Common myeloid progenitor, CD34-positive (primary cell): ENCODE results near the gene SLC8A2.

ENCODE experiments used
- CTCF ChIA-PET: fragments of 350-600 bp; sonication (Branson Sonifier 250); formaldehyde crosslinking; loops from one replicate; lab custom pipeline; 2021; ENCODE audit warnings: antibody characterized with exemption; lab: Charles Lee
- POLR2A ChIA-PET: fragments of 350-600 bp; sonication (Branson Sonifier 250); formaldehyde crosslinking; loops from one replicate; lab custom pipeline; 2021; ENCODE audit warnings: antibody characterized with exemption; lab: Charles Lee
- DNase-seq, 3 donors: peaks; one replicate each; pipeline versions ENCODE4 v3.0.0 to v3.0.0-alpha.2; 2013
- H3K27ac ChIP-seq, 2 experiments: 1 replicate in 1 of 2; 2 replicates in 1 of 2; pipeline ENCODE4 v1.7.0; 2013; ENCODE audit warnings: inconsistent platforms in 2 of 2, low read length in 2 of 2, mild to moderate bottlenecking in 2 of 2, low read depth in 1 of 2, moderate library complexity in 1 of 2; ENCODE audit not compliant: severe bottlenecking in 2 of 2, insufficient read depth in 1 of 2, poor library complexity in 1 of 2
- H3K27me3 ChIP-seq, 5 experiments: replicated peaks in 2 of 5; 1 replicate in 3 of 5; 2 replicates in 2 of 5; pipeline versions ENCODE4 v1.6.1 to v1.7.0; 2013; ENCODE audit warnings: low read length in 4 of 5, mild to moderate bottlenecking in 2 of 5, moderate library complexity in 2 of 5, inconsistent platforms in 1 of 5; ENCODE audit not compliant: insufficient read depth in 5 of 5, control insufficient read depth in 4 of 5
- H3K36me3 ChIP-seq, 4 experiments: 1 replicate in 2 of 4; 2 replicates in 2 of 4; pipeline versions ENCODE4 v1.6.1 to v1.7.0; 2013; ENCODE audit warnings: low read length in 3 of 4, control low read depth in 1 of 4, mild to moderate bottlenecking in 1 of 4; ENCODE audit not compliant: control insufficient read depth in 4 of 4, insufficient read depth in 4 of 4
- H3K4me1 ChIP-seq, 4 experiments: 1 replicate in 3 of 4; 2 replicates in 1 of 4; pipeline versions ENCODE4 v1.6.1 to v1.7.1; 2013; ENCODE audit warnings: low read length in 3 of 4, mild to moderate bottlenecking in 3 of 4, control low read depth in 1 of 4, inconsistent platforms in 1 of 4, moderate library complexity in 1 of 4; ENCODE audit not compliant: control insufficient read depth in 4 of 4, insufficient read depth in 4 of 4; ENCODE audit errors: control extremely low read depth in 1 of 4
- H3K4me3 ChIP-seq, 7 experiments: 1 replicate in 4 of 7; 2 replicates in 3 of 7; pipeline versions ENCODE4 v1.5.1 to v1.7.0; 2013; ENCODE audit warnings: mild to moderate bottlenecking in 7 of 7, low read length in 6 of 7, moderate library complexity in 6 of 7, inconsistent platforms in 2 of 7, low read depth in 2 of 7, control low read depth in 1 of 7; ENCODE audit not compliant: insufficient read depth in 4 of 7, control insufficient read depth in 1 of 7; ENCODE audit errors: extremely low read depth in 1 of 7
- H3K9me3 ChIP-seq, 5 experiments: 1 replicate in 4 of 5; 2 replicates in 1 of 5; pipeline versions ENCODE4 v1.6.1 to v1.7.1; 2013; ENCODE audit warnings: low read length in 4 of 5, mild to moderate bottlenecking in 2 of 5, inconsistent platforms in 1 of 5, low read depth in 1 of 5, moderate library complexity in 1 of 5; ENCODE audit not compliant: control insufficient read depth in 4 of 5, insufficient read depth in 2 of 5; ENCODE audit errors: control extremely low read depth in 1 of 5
- WGBS: methylation state at CpG from one replicate; pipeline ENCODE4 v1.1.5; 2013; ENCODE audit not compliant: insufficient coverage; 5-methylcytosine and 5-hydroxymethylcytosine counted together

The SLC8A2 gene

GRCh38 chr19:47450478-47450877, 21.2 kb downstream of the SLC8A2 start:
- no peaks in the 10 kb centered on the region for H3K36me3 ChIP-seq
- peaks cover 8 to 84% (median 27%) of the 10 kb centered on the region in 5 experiments for H3K27me3 ChIP-seq
- H3K4me3 ChIP-seq = no peak overlapping the region
- ChIA-PET CTCF (interaction anchor here (1.2 kb wide), 1 partner anchor 11 kb away, joined by 3 read pairs; no protein-coding TSS in a partner anchor), POLR2A (no interaction called here)
- H3K4me1 ChIP-seq = peaks cover 2 to 25% (median 24%) of the 10 kb centered on the region in 4 experiments
- H3K27ac ChIP-seq = no peak overlapping the region
- 70% methylated on average over 5 of the region's 7 CpGs for WGBS
- peaks cover 0 to 5% (median 2%) of the 10 kb centered on the region in 5 experiments for H3K9me3 ChIP-seq
- no peak for DNase-seq

GRCh38 chr19:47448360-47448727, 23.3 kb downstream of the SLC8A2 start:
- Histone ChIP-seq H3K27me3 (peaks cover 3 to 84% (median 31%) of the 10 kb centered on the region in 5 experiments), H3K4me3 (no peak overlapping the region), H3K9me3 (peaks cover 0 to 2% (median 0%) of the 10 kb centered on the region in 5 experiments), H3K36me3 (no peaks in the 10 kb centered on the region), H3K27ac (no peak overlapping the region), H3K4me1 (peaks cover 2 to 32% (median 31%) of the 10 kb centered on the region in 4 experiments)
- 37% methylated on average over 7 of the region's 9 CpGs for WGBS
- no peak for DNase-seq
- ChIA-PET CTCF (interaction anchor here (0.5 to 0.9 kb wide), 2 partner anchors 74 to 260 kb away, joined by 3 to 5 read pairs; no protein-coding TSS in a partner anchor), POLR2A (no interaction called here)

DNA sequence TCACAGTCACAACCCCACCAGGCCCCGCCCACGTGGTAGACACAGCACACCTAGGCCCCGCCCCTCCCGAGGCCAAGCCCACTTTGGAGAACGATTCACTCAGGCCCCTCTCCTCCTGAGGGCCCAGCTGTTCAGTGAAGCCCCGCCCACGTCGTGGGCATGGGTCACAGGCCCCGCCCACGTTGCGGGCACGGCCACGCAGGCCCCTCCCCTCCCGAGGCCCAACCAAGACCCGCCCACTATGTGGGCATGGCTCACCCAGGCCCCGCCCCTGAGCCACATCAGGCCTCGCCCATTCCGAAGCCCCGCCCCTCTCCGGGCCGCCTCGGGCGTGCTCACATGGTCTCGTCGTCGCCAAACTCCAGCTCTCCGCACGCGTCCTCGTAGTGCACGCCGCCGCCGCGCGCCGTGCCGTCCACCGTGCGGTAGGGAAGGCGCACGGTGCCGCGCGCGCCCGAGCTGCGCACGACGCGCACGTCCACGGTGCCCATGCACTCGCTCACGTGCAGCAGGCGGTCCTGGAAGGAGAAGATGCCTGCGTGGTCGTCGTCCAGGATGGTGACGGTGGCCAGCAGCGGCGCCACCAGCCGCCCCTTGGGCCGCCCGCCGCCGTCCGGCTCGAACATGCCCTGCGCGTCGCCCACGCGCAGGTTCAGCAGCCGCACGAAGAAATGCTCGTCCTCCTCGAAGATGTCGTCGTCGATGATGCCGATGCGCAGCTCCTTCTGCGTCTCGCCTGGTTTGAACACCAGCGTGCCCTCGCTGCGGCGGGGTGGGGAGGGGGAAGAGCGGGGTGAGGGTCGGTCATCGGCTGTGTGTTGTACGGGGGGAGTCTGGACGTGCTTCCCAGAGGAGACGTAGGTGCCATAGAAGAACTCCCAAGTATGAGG, 24.0 kb downstream of the SLC8A2 start:
- WGBS = 7% methylated on average over 94 of the region's 95 CpGs
- peaks cover 3 to 85% (median 29%) of the 10 kb centered on the region in 5 experiments for H3K27me3 ChIP-seq
- POLR2A ChIA-PET = interaction anchor here (0.7 kb wide), 1 partner anchor 9 kb away, joined by 4 read pairs; no protein-coding TSS in a partner anchor
- H3K9me3 ChIP-seq = peaks cover 0 to 2% (median 0%) of the 10 kb centered on the region in 5 experiments
- CTCF ChIA-PET = interaction anchor here (0.5 to 3.2 kb wide), 4 partner anchors 10 to 261 kb away, joined by 3 to 13 read pairs (median 4); no protein-coding TSS in a partner anchor
- DNase-seq = peak; percentile 61 to 81 (median 79)
- H3K36me3 ChIP-seq = no peaks in the 10 kb centered on the region
- H3K4me1 ChIP-seq = peaks cover 2 to 32% (median 31%) of the 10 kb centered on the region in 4 experiments
- peak overlapping the region in 2 of 7 experiments; percentile 21 to 28 for H3K4me3 ChIP-seq
- H3K27ac ChIP-seq = no peak overlapping the region

DNA sequence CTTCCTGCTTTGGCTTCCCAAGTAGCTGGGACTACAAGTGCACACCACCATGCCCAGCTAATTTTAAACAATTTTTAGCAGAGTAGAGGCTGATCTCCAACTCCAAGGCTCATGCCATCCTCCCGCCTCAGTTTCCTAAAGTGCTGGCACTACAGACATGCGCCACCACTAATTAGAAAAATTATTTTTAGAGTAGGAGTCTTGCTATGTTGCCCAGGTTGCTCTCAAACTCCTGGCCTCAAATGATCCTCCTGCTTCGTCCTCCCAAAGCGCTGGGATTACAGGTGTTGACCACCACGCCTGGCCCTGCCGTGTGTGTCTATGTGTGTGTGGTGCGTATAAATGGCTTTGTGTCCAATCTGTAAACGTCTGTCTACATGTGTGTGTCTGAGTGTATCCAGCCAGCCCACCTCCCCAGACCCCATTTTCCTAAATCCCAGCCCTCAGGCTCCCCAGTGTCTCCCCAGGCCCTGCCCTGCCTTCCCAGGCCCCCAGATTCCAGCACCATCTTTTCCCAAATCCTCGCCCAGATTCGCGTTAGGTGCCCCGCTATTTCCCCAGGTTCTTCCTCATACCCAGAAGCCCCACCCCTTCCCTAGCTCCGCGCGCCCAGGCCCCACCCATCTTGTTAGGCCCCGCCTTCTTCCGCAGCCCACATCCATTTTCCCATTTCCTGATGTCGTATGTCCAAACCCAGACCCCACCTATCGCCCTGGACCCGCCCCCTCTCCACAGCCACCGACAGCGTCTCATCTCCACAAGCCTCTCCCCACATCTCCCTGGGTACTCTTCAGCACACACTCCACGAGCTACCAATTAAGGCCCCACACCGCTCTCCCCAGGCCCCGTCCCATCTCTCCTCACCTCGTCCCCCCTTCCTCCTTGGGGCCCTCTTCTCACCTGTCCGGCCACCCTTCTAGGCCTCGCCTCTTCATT, 24.9 kb downstream of the SLC8A2 start:
- WGBS = 12% methylated on average over 23 of the region's 28 CpGs
- Histone ChIP-seq H3K36me3 (no peaks in the 10 kb centered on the region), H3K27me3 (peaks cover 3 to 88% (median 32%) of the 10 kb centered on the region in 5 experiments), H3K4me3 (peak overlapping the region in 3 of 7 experiments; percentile 11 to 28 (median 21)), H3K27ac (no peak overlapping the region), H3K4me1 (peaks cover 2 to 32% (median 31%) of the 10 kb centered on the region in 4 experiments), H3K9me3 (peaks cover 0 to 2% (median 0%) of the 10 kb centered on the region in 5 experiments)
- CTCF ChIA-PET = interaction anchor here (1.0 to 3.2 kb wide), 4 partner anchors 9 to 261 kb away, joined by 3 to 13 read pairs (median 4); no protein-coding TSS in a partner anchor
- POLR2A ChIA-PET = interaction anchor here (0.7 kb wide), 1 partner anchor 8 kb away, joined by 4 read pairs; no protein-coding TSS in a partner anchor
- DNase-seq = peak in 2 of 3 donors; percentile 30 to 37

GRCh38 chr19:47445937-47446402, 25.7 kb downstream of the SLC8A2 start:
- peaks cover 2 to 32% (median 31%) of the 10 kb centered on the region in 4 experiments for H3K4me1 ChIP-seq
- ChIA-PET POLR2A (no interaction called here), CTCF (interaction anchor here (1.0 to 3.2 kb wide), 4 partner anchors 10 to 261 kb away, joined by 3 to 13 read pairs (median 3); partner anchors contain the start of gene NAPA)
- 2% methylated on average over 14 of the region's 22 CpGs for WGBS
- H3K9me3 ChIP-seq = peaks cover 0 to 2% (median 0%) of the 10 kb centered on the region in 5 experiments
- H3K36me3 ChIP-seq = no peaks in the 10 kb centered on the region
- peak; percentile 55 to 81 (median 75) for DNase-seq
- no peak overlapping the region for H3K27ac ChIP-seq
- H3K27me3 ChIP-seq = peaks cover 3 to 89% (median 30%) of the 10 kb centered on the region in 5 experiments
- peak overlapping the region in 3 of 7 experiments; percentile 13 to 51 (median 40) for H3K4me3 ChIP-seq

GRCh38 chr19:47445527-47445926, 26.2 kb downstream of the SLC8A2 start:
- no peak for DNase-seq
- peaks cover 3 to 87% (median 30%) of the 10 kb centered on the region in 5 experiments for H3K27me3 ChIP-seq
- POLR2A ChIA-PET = no interaction called here
- WGBS = 50% methylated on average over 1 of the region's 4 CpGs
- H3K36me3 ChIP-seq = no peaks in the 10 kb centered on the region
- H3K4me3 ChIP-seq = peak overlapping the region in 3 of 7 experiments; percentile 13 to 51 (median 40)
- H3K4me1 ChIP-seq = peaks cover 2 to 32% (median 31%) of the 10 kb centered on the region in 4 experiments
- CTCF ChIA-PET = interaction anchor here (1.2 to 3.2 kb wide), 2 partner anchors 9 to 70 kb away, joined by 3 to 13 read pairs; partner anchors contain the start of gene NAPA
- peaks cover 0 to 2% (median 0%) of the 10 kb centered on the region in 5 experiments for H3K9me3 ChIP-seq
- H3K27ac ChIP-seq = no peak overlapping the region
